HEK293 (cell line): ENCODE measurements around the gene PCLO.

Experiments
- CTCF ChIP-seq: fragments of 450-650 bp; formaldehyde crosslinking; IDR thresholded peaks from 2 replicates; pipeline ENCODE4 v1.5.1; 2016; ENCODE audit warnings: missing biosample characterization, missing genetic modification characterization
- INSM2 ChIP-seq: fragments of 450-650 bp; formaldehyde crosslinking; IDR thresholded peaks from 2 replicates; pipeline ENCODE4 v1.5.1; 2016; ENCODE audit warnings: missing biosample characterization, missing genetic modification characterization
- ZBTB1 ChIP-seq: fragments of 450-650 bp; formaldehyde crosslinking; IDR thresholded peaks from 2 replicates; pipeline ENCODE4 v1.5.1; 2016; ENCODE audit warnings: missing biosample characterization, missing genetic modification characterization
- ZNF561 ChIP-seq: fragments of 450-650 bp; IDR thresholded peaks from 2 replicates; pipeline ENCODE4 v1.5.1; 2018; ENCODE audit warnings: missing biosample characterization, missing genetic modification characterization, borderline replicate concordance

GRCh38 chr7:82745820-82746219 lies 416.9 kb downstream of the PCLO start:
- TF ChIP-seq CTCF (tag by site-specific recombination) (no peak), ZNF561 (tag by site-specific recombination) (no peak), INSM2 (tag by site-specific recombination) (no peak), ZBTB1 (no peak)
